Activated CD4-positive, CD25-positive, alpha-beta regulatory T cell treated with anti-CD3 and anti-CD28 coated beads, Interleukin-2, amount 50 U/mL, for 24 hours (primary cell): ENCODE data around the gene NEUROG3.
"Not testable (repeated sequence)": the region's sequence is repeated elsewhere in the genome, so short reads cannot be mapped to it uniquely, and the experiment has no call there.

Experiments used
- ATAC-seq, 2 donors: fragments of 150-1000 bp; cut with Tn5 transposase; one replicate each; pipeline ENCODE4 v1.10.0; 2021; ENCODE audit warnings: mild to moderate bottlenecking in 1 of 2, moderate library complexity in 1 of 2

Gene NEUROG3

DNA sequence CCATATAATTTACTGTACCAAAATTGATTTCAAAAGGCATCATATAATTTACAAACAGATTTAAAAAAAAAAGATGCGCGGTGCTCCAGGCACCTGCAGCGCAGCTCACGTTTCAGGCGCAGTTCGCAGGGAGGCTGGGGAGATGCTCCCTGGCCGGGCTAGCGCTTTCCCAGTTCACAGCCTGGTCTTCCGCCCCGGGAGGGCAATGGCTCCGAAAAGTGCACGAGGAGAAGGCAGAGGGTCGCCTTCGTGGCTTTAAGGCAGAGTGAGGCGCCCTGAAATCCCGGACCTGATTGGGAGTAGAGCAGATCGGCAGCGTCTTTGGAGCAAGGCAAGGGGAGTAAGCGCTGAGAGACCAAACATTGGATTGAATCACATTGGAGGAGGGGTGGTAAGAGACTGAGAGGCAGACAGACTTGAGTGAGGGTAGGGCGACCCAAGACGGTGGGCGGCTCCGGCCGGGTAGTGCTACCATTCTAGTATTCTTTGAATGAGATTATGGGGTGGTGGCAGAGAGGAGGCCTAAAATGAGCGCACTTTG lies 1.5 kb downstream of the NEUROG3 start:
- ATAC-seq: no peak

DNA sequence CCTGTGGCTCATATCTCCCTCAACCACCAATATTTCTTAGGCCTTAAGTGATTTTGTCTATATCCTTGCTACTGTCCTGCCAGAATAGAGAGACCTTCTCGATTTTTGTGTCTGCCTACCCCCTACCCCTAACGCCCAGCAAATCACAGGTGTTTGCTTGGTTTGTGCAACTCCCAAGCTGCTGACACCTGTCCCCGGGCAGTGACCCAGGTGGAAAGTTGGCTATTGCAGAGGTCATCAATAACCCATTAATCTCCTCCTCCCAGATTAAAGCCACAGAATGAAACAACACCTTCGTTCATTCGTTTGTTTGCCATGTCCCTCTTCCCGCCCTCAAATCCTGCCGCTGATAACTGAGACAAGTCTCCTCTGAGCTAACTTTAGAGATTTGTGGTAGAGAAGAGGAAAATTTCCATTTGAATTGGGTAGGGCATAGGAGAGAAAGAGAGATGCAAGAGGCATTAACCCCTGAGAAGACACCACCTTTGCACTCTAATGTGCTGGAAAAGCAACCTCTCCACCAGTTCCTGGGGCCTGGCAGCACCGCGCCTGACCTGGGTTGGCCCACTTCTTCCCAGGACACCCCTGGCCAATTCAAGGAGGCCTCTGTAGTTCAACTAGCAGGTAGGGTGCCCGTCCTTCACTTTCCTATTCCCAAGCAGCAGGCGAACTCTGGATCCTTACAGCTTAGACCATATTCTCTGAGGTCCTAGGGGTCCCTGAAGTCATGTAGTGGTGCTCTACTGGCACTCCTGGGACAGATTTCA lies 3.0 kb downstream of the NEUROG3 start:
- no peak for ATAC-seq

GRCh38 chr10:69569396-69569934 lies 3.8 kb downstream of the NEUROG3 start:
- no peak for ATAC-seq

- ATAC-seq: no peak
Observed at GRCh38 chr10:69568472-69569395, 4.5 kb downstream of the NEUROG3 start.

DNA sequence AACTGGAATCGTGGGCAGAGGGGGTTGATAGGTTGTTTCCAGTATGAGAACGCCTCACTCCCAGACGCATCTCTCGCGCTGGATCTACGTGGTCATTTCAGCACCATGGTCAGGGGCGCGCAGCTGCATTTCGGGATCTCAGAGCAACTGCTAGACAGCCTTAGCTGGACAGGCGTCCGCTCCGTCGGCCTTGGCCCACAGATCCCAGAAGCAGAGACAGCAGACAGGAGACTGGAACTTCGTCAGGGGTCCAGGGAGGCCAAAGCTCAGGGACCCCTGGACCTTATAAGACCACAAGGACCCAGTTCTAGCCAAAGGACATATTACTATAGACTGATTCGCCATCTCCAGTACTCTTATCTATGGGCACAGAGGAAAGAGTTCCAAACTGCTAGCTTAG lies 5.3 kb downstream of the NEUROG3 start:
- no peak for ATAC-seq

DNA sequence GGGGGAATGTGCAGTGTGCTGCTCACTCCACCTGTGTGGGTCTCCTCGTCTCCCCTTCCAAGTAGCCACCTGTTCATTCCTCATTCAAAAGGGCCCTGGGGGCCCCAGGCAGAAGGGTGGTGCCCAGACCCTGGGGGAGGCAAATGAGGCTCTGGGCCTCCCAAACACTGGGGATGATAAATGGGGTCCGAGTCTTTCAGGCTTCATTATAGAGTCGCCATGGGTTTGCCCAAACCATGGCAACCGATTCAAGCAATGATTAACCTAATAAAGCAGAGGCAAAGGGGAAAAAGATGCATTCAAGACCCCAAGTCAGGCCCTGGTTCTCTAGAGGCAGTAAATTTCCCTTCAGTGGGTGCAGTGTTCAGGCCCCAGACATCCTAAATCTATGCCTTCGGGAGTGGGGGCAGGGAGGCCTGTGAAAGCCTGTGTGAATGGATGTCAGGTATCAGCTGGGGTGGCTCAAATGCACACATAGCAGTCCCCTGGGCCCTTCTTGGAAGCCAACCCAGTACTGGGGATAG lies 10.4 kb downstream of the NEUROG3 start:
- ATAC-seq: no peak

DNA sequence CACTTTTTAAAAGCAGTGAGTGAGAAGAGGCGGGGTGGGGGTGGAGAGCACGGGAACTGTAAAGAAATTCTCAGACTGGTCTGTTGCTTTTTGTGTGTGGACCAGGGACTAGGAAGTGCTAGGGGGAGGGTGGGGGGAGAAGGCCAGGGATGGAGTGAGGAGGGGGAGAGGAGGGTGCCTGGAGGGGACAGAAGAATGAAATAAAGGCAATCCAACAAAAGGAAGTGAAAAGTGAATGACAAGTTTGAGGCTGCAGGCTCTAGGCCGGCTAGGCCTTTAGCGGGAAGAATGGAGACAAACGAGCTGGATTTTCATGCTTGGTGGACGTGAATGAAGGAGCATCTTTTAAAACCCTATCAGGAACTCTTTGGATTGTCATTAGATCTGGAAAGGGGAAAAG lies 13.7 kb downstream of the NEUROG3 start:
- ATAC-seq: no peak

GRCh38 chr10:69558559-69558958 lies 14.7 kb downstream of the NEUROG3 start:
- peak; percentile 32 to 62 for ATAC-seq

- no peak for ATAC-seq
Observed at GRCh38 chr10:69554611-69555010, 18.6 kb downstream of the NEUROG3 start.

DNA sequence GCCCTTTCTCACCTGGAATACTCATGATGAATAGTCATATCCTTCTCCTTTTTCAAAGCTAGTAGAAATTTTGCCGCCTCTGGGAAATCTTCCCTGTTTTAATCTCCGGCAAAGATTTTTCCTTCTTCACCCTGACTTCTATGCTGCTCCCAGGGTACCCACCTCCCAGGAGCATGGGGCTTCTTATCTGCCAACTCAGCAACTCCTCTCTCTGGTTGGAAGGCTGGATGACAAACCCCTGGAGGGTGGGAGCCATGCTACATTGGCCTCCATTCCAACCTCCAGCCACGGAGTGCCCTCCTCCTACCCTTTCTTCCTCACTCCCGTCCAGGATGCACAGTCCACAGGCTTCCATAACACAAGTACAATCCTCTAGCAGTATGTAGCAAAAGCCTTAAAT lies 19.9 kb downstream of the NEUROG3 start:
- ATAC-seq: no peak

DNA sequence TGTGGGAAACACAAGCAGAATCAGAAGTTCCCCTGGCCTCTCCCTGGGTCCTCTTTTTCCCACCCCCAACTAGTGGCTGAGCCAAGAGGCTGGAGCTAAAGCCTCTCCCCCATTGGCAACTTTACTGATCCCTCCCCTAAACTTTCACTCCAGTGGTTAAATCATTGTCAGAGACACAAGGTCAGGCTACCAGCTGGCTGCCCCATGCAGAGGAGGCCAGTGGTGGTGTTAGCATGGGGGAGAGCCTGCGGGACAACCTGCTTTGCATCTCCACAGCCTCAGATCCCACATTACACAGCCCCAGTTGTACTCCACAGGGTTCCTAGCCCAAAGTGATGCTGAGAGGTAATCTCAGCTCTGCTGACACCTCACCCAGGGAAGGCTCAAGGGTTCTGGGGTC lies 21.0 kb downstream of the NEUROG3 start:
- ATAC-seq: no peak

- no peak for ATAC-seq
Observed at GRCh38 chr10:69549959-69550358, 23.3 kb downstream of the NEUROG3 start.

DNA sequence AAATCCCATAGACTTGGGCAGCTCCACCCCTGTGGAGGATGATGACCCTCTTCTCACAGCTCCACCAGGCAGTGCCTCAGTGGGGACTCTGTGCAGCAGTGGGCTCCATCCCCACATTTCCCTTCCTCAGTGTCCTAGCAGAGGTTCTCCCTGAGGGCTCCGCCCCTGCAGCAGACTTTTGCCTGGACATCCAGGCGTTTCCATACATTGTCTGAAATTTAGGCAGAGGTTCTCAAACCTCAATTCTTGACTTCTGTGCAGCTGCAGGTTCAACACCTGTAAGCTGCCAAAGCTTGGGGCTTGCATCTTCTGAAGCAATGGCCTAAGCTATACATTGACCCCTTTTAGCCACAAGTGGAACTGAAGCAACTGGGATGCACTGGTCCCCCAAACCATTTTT lies 31.8 kb downstream of the NEUROG3 start:
- no peak for ATAC-seq

DNA sequence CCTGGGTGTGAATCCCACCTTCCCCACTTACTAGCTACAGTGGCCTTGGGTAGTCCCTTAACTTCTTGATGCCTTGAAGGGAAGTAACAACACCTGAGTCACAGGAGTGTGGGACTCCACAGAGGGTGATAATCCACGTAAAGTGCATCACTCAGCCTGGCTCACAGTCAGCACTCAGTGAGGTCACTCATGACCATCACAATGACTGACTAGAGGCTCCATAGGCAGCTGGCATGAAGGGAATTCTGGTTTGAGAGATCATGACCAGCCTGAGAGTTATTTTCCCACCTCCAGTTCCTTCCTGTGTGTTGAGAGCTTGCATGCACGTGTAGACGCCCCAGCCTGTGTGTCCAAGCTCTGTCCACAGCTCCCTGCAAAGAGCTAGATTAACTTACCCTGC lies 34.8 kb downstream of the NEUROG3 start:
- ATAC-seq: no peak

- ATAC-seq: no peak
Observed at GRCh38 chr10:69537449-69537848, 35.8 kb downstream of the NEUROG3 start.

- not testable (repeated sequence) for ATAC-seq
Observed at GRCh38 chr10:69536521-69536920, 36.7 kb downstream of the NEUROG3 start.

- no peak for ATAC-seq
Observed at GRCh38 chr10:69533658-69534057, 39.6 kb downstream of the NEUROG3 start.

GRCh38 chr10:69527961-69528360 lies 45.3 kb downstream of the NEUROG3 start:
- ATAC-seq: no peak
